Kidney (tissue), 14 donors: Measurements from ENCODE around the gene HS3ST3B1. TPM values are rescaled to one million over a fixed set of nuclear protein-coding genes. Genes with fewer than 3 reads are reported as not detected.

Experiments
- DNase-seq, 5 donors: peaks; one replicate each; pipeline ENCODE4 v3.0.0-alpha.2; 2013 to 2020
- FAIRE-seq: peaks from 2 replicates; lab custom pipeline; 2012; peaks lifted over from hg19 to GRCh38; lab: Jason Lieb, UNC
- H3K27ac ChIP-seq, 2 donors: one replicate each; pipeline ENCODE4 v1.7.0; 2013; ENCODE audit warnings: low read depth in 2 of 2, low read length in 2 of 2, inconsistent platforms in 1 of 2
- H3K27me3 ChIP-seq: one replicate; pipeline ENCODE4 v1.7.1; 2013; ENCODE audit warnings: low read length, inconsistent platforms; ENCODE audit not compliant: control insufficient read depth, insufficient read depth
- H3K36me3 ChIP-seq, 3 donors: one replicate each; pipeline versions ENCODE4 v1.7.0 to v1.7.1; 2013; ENCODE audit warnings: low read length in 3 of 3, control low read depth in 1 of 3, inconsistent platforms in 1 of 3; ENCODE audit not compliant: insufficient read depth in 3 of 3, control insufficient read depth in 2 of 3
- H3K4me1 ChIP-seq, 3 donors: one replicate each; pipeline versions ENCODE4 v1.7.0 to v1.7.1; 2013; ENCODE audit warnings: low read length in 3 of 3, inconsistent platforms in 1 of 3, low read depth in 1 of 3; ENCODE audit not compliant: control insufficient read depth in 2 of 3, insufficient read depth in 2 of 3
- H3K4me3 ChIP-seq, 3 donors: one replicate each; pipeline versions ENCODE4 v1.7.0 to v1.8.1; 2013; ENCODE audit warnings: low read length in 3 of 3, control low read depth in 1 of 3, inconsistent platforms in 1 of 3
- H3K9ac ChIP-seq, 3 donors: one replicate each; pipeline versions ENCODE4 v1.7.0 to v1.7.1; 2013; ENCODE audit warnings: low read length in 3 of 3, control low read depth in 1 of 3, inconsistent platforms in 1 of 3
- H3K9me3 ChIP-seq, 3 donors: one replicate each; pipeline versions ENCODE4 v1.7.0 to v1.7.1; 2013; ENCODE audit warnings: low read length in 3 of 3, control low read depth in 1 of 3, inconsistent platforms in 1 of 3; ENCODE audit not compliant: control insufficient read depth in 2 of 3, insufficient read depth in 1 of 3
- CTCF ChIP-seq: IDR thresholded peaks from 3 replicates; pipeline ENCODE4 v1.5.1; 2012; ENCODE audit warnings: mild to moderate bottlenecking, moderate library complexity, borderline replicate concordance; ENCODE audit not compliant: insufficient read depth; ENCODE audit errors: extremely low read depth
- intact Hi-C: fragments of 100-400 bp; cut with DNase I; formaldehyde crosslinking; loops from one replicate; pipeline ENCODE4 v1.11.1; 2022
- polyA plus RNA-seq: library from polyadenylated mRNA; stranded (reverse); fragments of 350-450 nt; fragmentation: Illumina TruSeq; extraction: RNeasy Lipid Tissue Mini Kit (QIAGEN cat#74804); gene quantifications from one replicate; pipeline ENCODE4 v1.2.3, GENCODE V29; 2014; ENCODE audit warnings: low read depth, low replicate concordance; ENCODE audit not compliant: insufficient read depth
- total RNA-seq: library from RNA; stranded (reverse); fragmentation: NEBNext Ultra II Directional; extraction: Animal tissue kit (Norgen Biotek cat#: 25700); gene quantifications from one replicate; pipeline ENCODE4 v1.2.1, GENCODE V29; 2021
- donor health status: control.
- donor health status: control.
- donor health status: control.
- donor health status: control.
- donor health status: control.
- donor health status: DM: yes; HTN: yes; CAD: no.
- donor health status: Normal renal cell carcinoma (clear cell type).

HS3ST3B1 gene
- total and polyA plus RNA-seq, 2 donors from 2014 or later = 4.8 to 5.3 TPM

GRCh38 chr17:14354807-14355206 lies 53.9 kb downstream of the HS3ST3B1 start:
- no peak for FAIRE-seq
- TF ChIP-seq CTCF = no peak
- intact Hi-C loops = no loop called here
- peaks cover 0 to 2% (median 0%) of the 10 kb centered on the region in 3 donors for H3K4me1 ChIP-seq
- H3K36me3 ChIP-seq = no peaks in the 10 kb centered on the region
- H3K27me3 ChIP-seq = no peaks in the 10 kb centered on the region
- no peak for DNase-seq
- H3K9ac ChIP-seq = no peak overlapping the region
- H3K27ac ChIP-seq = no peak overlapping the region
- no peak overlapping the region for H3K4me3 ChIP-seq
- no peaks in the 10 kb centered on the region for H3K9me3 ChIP-seq

DNA sequence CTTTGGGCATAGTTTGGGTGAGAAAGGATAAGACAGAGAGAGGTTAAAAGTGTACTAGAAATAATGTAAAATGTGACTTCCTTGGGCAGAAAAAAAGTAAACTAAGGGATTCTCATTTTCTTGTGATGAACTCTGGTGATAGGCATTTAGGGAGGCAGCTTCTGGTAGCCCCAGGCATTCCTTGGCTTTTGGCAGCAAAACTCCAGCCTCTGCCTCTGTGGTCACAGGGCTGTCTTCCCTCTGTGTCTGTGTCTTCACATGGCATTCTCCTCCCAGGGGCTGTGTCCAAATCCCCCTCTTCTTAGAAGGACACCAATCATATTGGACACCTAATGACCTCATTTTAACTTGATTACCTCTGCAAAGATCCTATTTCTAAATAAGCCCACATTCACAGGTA lies 54.7 kb downstream of the HS3ST3B1 start:
- intact Hi-C loops = no loop called here
- no peaks in the 10 kb centered on the region for H3K27me3 ChIP-seq

GRCh38 chr17:14359163-14360020 lies 58.5 kb downstream of the HS3ST3B1 start:
- intact Hi-C loops = no loop called here
- TF ChIP-seq CTCF = no peak
- Histone ChIP-seq H3K36me3 (no peaks in the 10 kb centered on the region), H3K4me3 (no peak overlapping the region), H3K9ac (no peak overlapping the region), H3K27ac (no peak overlapping the region), H3K9me3 (no peaks in the 10 kb centered on the region), H3K27me3 (no peaks in the 10 kb centered on the region), H3K4me1 (peaks cover 0 to 2% (median 0%) of the 10 kb centered on the region in 3 donors)
- DNase-seq (no peak), FAIRE-seq (no peak)

More for the DNA sequence above, 54.7 kb downstream of the HS3ST3B1 start:
- Histone ChIP-seq H3K9me3 (no peaks in the 10 kb centered on the region), H3K9ac (no peak overlapping the region), H3K4me1 (peaks cover 0 to 2% (median 0%) of the 10 kb centered on the region in 3 donors), H3K4me3 (no peak overlapping the region), H3K36me3 (no peaks in the 10 kb centered on the region), H3K27ac (no peak overlapping the region)
- no peak for TF ChIP-seq CTCF
- FAIRE-seq = no peak
- DNase-seq = no peak
